CD4-positive, alpha-beta T cell (primary cell): Measurements from ENCODE around the gene SDK1. TPM values are rescaled to one million over a fixed set of nuclear protein-coding genes. Genes with fewer than 3 reads are reported as not detected.
"Not testable (repeated sequence)": the region's sequence is repeated elsewhere in the genome, so short reads cannot be mapped to it uniquely, and the experiment has no call there.

Experiments used
- ATAC-seq: fragments of 200-7000 bp; cut with Tn5 transposase; one replicate; pipeline ENCODE4 v1.10.0; 2022; ENCODE audit warnings: mild to moderate bottlenecking; ENCODE audit not compliant: poor library complexity
- CTCF ChIA-PET: fragments of 350-600 bp; sonication (Branson Sonifier 250); formaldehyde crosslinking; loops from one replicate; lab custom pipeline; 2021; ENCODE audit warnings: antibody characterized with exemption, inconsistent platforms; lab: Charles Lee
- POLR2A ChIA-PET: fragments of 350-600 bp; sonication (Branson Sonifier 250); formaldehyde crosslinking; loops from one replicate; lab custom pipeline; 2021; ENCODE audit warnings: antibody characterized with exemption, inconsistent platforms; lab: Charles Lee
- DNase-seq, 14 experiments: peaks; one replicate each; pipeline ENCODE4 v3.0.0-alpha.2; 2013 to 2020; ENCODE audit warnings: mixed read lengths in 2 of 14
- H3K27ac ChIP-seq, 2 donors: one replicate each; pipeline versions ENCODE4 v1.5.1 to v1.7.0; 2013; ENCODE audit warnings: low read length in 2 of 2, low read depth in 1 of 2, mild to moderate bottlenecking in 1 of 2
- H3K27me3 ChIP-seq, 2 experiments: 1 replicate in 1 of 2; 2 replicates in 1 of 2; pipeline versions ENCODE4 v1.6.1 to v1.7.0; 2013; ENCODE audit warnings: low read length in 2 of 2, control low read depth in 1 of 2, mild to moderate bottlenecking in 1 of 2, moderate library complexity in 1 of 2; ENCODE audit not compliant: insufficient read depth in 2 of 2, control insufficient read depth in 1 of 2
- H3K36me3 ChIP-seq: one replicate; pipeline ENCODE4 v1.6.1; 2013; ENCODE audit warnings: low read length, control low read depth; ENCODE audit not compliant: insufficient read depth
- H3K4me1 ChIP-seq: one replicate; pipeline ENCODE4 v1.6.1; 2013; ENCODE audit warnings: low read length, control low read depth; ENCODE audit not compliant: insufficient read depth
- H3K4me3 ChIP-seq: one replicate; pipeline ENCODE4 v1.5.1; 2013; ENCODE audit warnings: mild to moderate bottlenecking, low read length, moderate library complexity
- H3K9me3 ChIP-seq, 2 experiments: 1 replicate in 1 of 2; 2 replicates in 1 of 2; pipeline versions ENCODE4 v1.6.1 to v1.7.0; 2013; ENCODE audit warnings: low read length in 2 of 2, mild to moderate bottlenecking in 2 of 2, control low read depth in 1 of 2, moderate library complexity in 1 of 2; ENCODE audit not compliant: control insufficient read depth in 1 of 2, insufficient read depth in 1 of 2
- H3K27ac Mint-ChIP-seq: one replicate; pipeline ENCODE4 v1.8.0; 2020; ENCODE audit warnings: mixed read lengths
- H3K27me3 Mint-ChIP-seq: one replicate; pipeline ENCODE4 v1.8.0; 2021; ENCODE audit warnings: mixed read lengths
- H3K36me3 Mint-ChIP-seq: one replicate; pipeline ENCODE4 v1.8.0; 2021; ENCODE audit warnings: low read depth, mixed read lengths
- H3K4me1 Mint-ChIP-seq: one replicate; pipeline ENCODE4 v1.8.0; 2021; ENCODE audit warnings: low read depth, mixed read lengths
- H3K4me3 Mint-ChIP-seq: one replicate; pipeline ENCODE4 v1.8.0; 2020; ENCODE audit warnings: mild to moderate bottlenecking, mixed read lengths
- H3K9me3 Mint-ChIP-seq: one replicate; pipeline ENCODE4 v1.8.0; 2020; ENCODE audit warnings: mixed read lengths
- intact Hi-C, 2 experiments: fragments of 100-400 bp; cut with DNase I in 1 of 2; cut with micrococcal nuclease in 1 of 2; formaldehyde crosslinking; loops; one replicate each; pipeline versions ENCODE4 v1.15.1 to v1.9.0; 2023 to 2025; cut with DNase I, micrococcal nuclease
- total RNA-seq, 174 experiments: library from RNA in 2 of 174; stranded (reverse) in 2 of 174; gene quantifications; one replicate each; pipeline ENCODE4 v1.2.3 and lab custom pipeline; 2021 to 2026
- TF ChIP-seq, protein P1 (sequence below): fragments of 200-600 bp; IDR thresholded peaks from one replicate; pipeline ENCODE4 v1.8.0; 2022; ENCODE audit warnings: antibody characterized with exemption, mild to moderate bottlenecking

The SDK1 gene
- total RNA-seq, 2 experiments from 2014 or later, result 1.1 to 1.3 TPM

DNA sequence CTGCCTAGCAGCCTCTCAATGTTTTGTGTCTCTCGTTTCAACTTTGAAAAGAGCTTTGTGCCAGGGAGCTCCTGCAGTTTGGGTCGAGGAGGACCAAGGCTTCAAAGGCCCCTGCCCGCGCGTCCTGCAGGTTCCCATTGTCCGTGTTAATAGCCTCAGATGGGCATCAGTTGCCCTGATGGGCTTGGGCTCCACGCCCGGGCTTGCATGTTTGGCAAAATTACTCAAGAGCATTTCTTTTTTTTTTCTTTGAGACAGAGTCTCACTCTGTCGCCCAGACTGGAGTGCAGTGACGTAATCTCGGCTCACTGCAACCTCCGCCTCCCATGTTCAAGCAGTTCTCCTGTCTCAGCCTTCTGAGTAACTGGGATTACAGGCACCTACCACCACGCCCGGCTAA is 636.6 kb downstream of the SDK1 start:
- no peak for ATAC-seq
- no peak for DNase-seq
- H3K27ac ChIP-seq, result no peak overlapping the region
- ChIA-PET CTCF (no interaction called here), POLR2A (no interaction called here)
- Mint-ChIP-seq H3K9me3 (peaks cover 4% of the 10 kb centered on the region), H3K27ac (no peak overlapping the region), H3K36me3 (no peaks in the 10 kb centered on the region), H3K4me3 (no peak overlapping the region), H3K27me3 (peaks cover 4% of the 10 kb centered on the region), H3K4me1 (no peaks in the 10 kb centered on the region)
- TF ChIP-seq, protein P1, sequence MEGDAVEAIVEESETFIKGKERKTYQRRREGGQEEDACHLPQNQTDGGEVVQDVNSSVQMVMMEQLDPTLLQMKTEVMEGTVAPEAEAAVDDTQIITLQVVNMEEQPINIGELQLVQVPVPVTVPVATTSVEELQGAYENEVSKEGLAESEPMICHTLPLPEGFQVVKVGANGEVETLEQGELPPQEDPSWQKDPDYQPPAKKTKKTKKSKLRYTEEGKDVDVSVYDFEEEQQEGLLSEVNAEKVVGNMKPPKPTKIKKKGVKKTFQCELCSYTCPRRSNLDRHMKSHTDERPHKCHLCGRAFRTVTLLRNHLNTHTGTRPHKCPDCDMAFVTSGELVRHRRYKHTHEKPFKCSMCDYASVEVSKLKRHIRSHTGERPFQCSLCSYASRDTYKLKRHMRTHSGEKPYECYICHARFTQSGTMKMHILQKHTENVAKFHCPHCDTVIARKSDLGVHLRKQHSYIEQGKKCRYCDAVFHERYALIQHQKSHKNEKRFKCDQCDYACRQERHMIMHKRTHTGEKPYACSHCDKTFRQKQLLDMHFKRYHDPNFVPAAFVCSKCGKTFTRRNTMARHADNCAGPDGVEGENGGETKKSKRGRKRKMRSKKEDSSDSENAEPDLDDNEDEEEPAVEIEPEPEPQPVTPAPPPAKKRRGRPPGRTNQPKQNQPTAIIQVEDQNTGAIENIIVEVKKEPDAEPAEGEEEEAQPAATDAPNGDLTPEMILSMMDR, result no peak
- no peak overlapping the region for H3K4me3 ChIP-seq
- H3K27me3 ChIP-seq, result no peaks in the 10 kb centered on the region
- peaks cover 0 to 8% of the 10 kb centered on the region in 2 experiments for H3K9me3 ChIP-seq
- H3K4me1 ChIP-seq, result no peaks in the 10 kb centered on the region
- intact Hi-C loops, result no loop called here
- no peaks in the 10 kb centered on the region for H3K36me3 ChIP-seq

DNA sequence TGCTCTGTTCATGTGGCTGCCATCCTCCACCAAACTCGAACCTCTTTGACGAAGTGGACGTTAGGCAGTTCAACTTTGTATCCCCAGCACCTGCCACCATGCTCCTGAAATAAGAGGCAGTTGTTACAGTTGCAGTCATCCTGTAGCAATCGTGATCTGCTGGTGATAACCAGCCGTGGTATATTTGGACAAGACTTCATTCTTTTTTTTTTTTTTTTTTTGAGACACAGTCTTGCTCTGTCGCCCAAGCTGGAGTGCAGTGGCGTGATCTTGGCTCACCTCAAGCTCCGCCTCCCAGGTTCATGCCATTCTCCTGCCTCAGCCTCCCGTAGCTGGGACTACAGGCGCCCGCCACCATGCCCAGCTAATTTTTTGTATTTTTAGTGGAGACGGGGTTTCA is 640.7 kb downstream of the SDK1 start:
- H3K36me3 ChIP-seq, ATAC-seq, H3K4me1 ChIP-seq, H3K4me3 Mint-ChIP-seq, DNase-seq, H3K4me3 ChIP-seq, intact Hi-C loops, H3K36me3 Mint-ChIP-seq, H3K4me1 Mint-ChIP-seq, H3K27ac ChIP-seq, H3K27ac Mint-ChIP-seq, H3K27me3 Mint-ChIP-seq, CTCF ChIA-PET, POLR2A ChIA-PET, H3K27me3 ChIP-seq, H3K9me3 Mint-ChIP-seq: not testable (repeated sequence)
- H3K9me3 ChIP-seq, result peaks cover 5 to 23% of the 10 kb centered on the region in 2 experiments

DNA sequence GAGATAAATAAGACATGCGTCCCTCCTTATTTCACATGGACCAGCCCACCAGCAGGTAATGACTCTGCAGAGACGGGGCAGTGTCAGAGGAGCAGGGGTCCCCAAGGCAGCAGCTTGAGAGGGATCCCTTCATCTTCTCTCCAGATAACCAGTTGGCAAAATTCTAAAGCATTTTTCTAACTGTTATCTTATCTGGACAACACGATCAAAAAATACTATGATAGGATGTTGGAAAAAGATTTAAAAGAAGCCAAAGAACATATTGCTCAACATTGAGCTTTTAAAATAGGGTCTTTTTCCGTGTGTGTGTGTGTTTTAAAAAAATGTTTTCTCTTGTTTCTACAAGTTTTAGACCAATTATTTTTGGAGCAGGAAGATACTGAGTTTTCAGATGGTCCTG is 641.2 kb downstream of the SDK1 start:
- DNase-seq (no peak), ATAC-seq (no peak)
- no peak overlapping the region for H3K4me3 Mint-ChIP-seq
- Histone ChIP-seq H3K27ac (no peak overlapping the region), H3K4me3 (no peak overlapping the region), H3K27me3 (peaks cover 0 to 4% of the 10 kb centered on the region in 2 experiments), H3K9me3 (peaks cover 5 to 23% of the 10 kb centered on the region in 2 experiments), H3K4me1 (no peaks in the 10 kb centered on the region), H3K36me3 (no peaks in the 10 kb centered on the region)
- no peak overlapping the region for H3K27ac Mint-ChIP-seq
- intact Hi-C loops, result no loop called here
- TF ChIP-seq, protein P1, result no peak
- no peaks in the 10 kb centered on the region for H3K36me3 Mint-ChIP-seq
- H3K4me1 Mint-ChIP-seq, result no peaks in the 10 kb centered on the region
- ChIA-PET POLR2A (no interaction called here), CTCF (no interaction called here)
- H3K9me3 Mint-ChIP-seq, result peaks cover 2% of the 10 kb centered on the region
- peaks cover 4% of the 10 kb centered on the region for H3K27me3 Mint-ChIP-seq
